ENCODE results near the gene FOXP2. TPM values are rescaled to one million over a fixed set of nuclear protein-coding genes. Genes with fewer than 3 reads are reported as not detected.

The FOXP2 gene
- total and polyA plus RNA-seq, 2 of the 13 experiments (the other 11 are each of a cell fraction or from before 2014, with no cell fraction given) = 0.90 TPM; not detected in 1

DNA sequence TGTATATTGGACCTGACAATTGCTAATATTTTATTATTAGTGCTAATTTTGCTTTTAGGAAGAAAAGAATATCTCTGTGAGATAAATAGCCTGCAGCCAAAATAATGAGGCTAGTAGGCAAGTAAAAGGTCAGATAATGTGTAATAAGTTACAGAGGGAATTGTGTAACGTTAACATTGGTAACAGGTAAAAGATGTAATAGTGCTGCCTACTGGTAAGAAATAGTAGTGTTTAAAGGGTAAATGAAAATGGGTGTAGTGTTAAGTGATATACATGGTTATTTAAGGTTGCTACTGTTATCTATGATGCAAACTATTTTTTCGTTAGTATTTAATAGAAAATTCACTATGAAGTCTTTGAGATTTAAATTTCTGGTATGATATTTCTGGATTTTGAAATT, 9.2 kb upstream of the FOXP2 start:
- no peak overlapping the region for H3K9ac ChIP-seq (ENCODE audit: insufficient read depth, low read depth, low read length)
- WGBS (ENCODE audit: low lambda C conversion rate) = 0% methylated on average over 2 of the region's 2 CpGs
- H2AFZ ChIP-seq (ENCODE audit: low read length) = no peak overlapping the region
- ATAC-seq (peak; percentile 86), FAIRE-seq (no peak), DNase-seq (ENCODE audit: low spot score) (peak; percentile 30)
- no peaks in the 10 kb centered on the region for H4K20me1 ChIP-seq (ENCODE audit: insufficient read depth, low read length)
- no peaks in the 10 kb centered on the region for H3K36me3 ChIP-seq (replicated peaks in 1 of 2; ENCODE audit: control insufficient read depth in 1 of 2, insufficient read depth in 2 of 2, low read length in 2 of 2)
- intact Hi-C loops (cut with micrococcal nuclease; ENCODE audit: unreplicated experiment) (loop anchor here (1.0 kb wide), 3 partner anchors 134 to 379 kb away; no protein-coding TSS in a partner anchor), in situ Hi-C loops (cut with HindIII; ENCODE audit: extremely low pct_ligation_motif_present, low pct_unique_long_range_greater_than_20kb) (loop anchor here (25.0 kb wide), 1 partner anchor 318 kb away; no protein-coding TSS in a partner anchor)
- no TSS peak for BruUV-seq (replicated peaks)
- ChIA-PET CTCF (ENCODE audit: low intra/inter-chr PET ratio, low total read pairs) (interaction anchor here (1.3 kb wide), 1 partner anchor 323 kb away, joined by 4 read pairs; no protein-coding TSS in a partner anchor), POLR2A (no interaction called here)
- H3K79me2 ChIP-seq (ENCODE audit: insufficient read depth, low read length) = no peaks in the 10 kb centered on the region
- H3K4me1 ChIP-seq (ENCODE audit: insufficient read depth, low read length) = no peaks in the 10 kb centered on the region
- H3K27me3 ChIP-seq (ENCODE audit: control insufficient read depth in 1 of 2, insufficient read depth in 2 of 2, low read length in 2 of 2) = no peaks in the 10 kb centered on the region
- no peak overlapping the region for H3K4me3 ChIP-seq (replicated peaks in 1 of 3; ENCODE audit: insufficient read depth in 1 of 3, low read depth in 2 of 3, low read length in 3 of 3)
- H3K4me2 ChIP-seq (ENCODE audit: low read depth, low read length) = no peak overlapping the region
- H3K27ac ChIP-seq (ENCODE audit: extremely low read length, insufficient read depth, low read length) = no peak overlapping the region
- H3K9me3 ChIP-seq (ENCODE audit: low read length) = no peaks in the 10 kb centered on the region
- no peak for TF ChIP-seq ZNF468 (CRISPR knock-in tag; IDR thresholded peaks at IDR 0.05)
- no peak for TF ChIP-seq TEAD3 (CRISPR knock-in tag; optimal IDR thresholded peaks at IDR 0.05; ENCODE audit: borderline replicate concordance)
- TF ChIP-seq, protein P1, sequence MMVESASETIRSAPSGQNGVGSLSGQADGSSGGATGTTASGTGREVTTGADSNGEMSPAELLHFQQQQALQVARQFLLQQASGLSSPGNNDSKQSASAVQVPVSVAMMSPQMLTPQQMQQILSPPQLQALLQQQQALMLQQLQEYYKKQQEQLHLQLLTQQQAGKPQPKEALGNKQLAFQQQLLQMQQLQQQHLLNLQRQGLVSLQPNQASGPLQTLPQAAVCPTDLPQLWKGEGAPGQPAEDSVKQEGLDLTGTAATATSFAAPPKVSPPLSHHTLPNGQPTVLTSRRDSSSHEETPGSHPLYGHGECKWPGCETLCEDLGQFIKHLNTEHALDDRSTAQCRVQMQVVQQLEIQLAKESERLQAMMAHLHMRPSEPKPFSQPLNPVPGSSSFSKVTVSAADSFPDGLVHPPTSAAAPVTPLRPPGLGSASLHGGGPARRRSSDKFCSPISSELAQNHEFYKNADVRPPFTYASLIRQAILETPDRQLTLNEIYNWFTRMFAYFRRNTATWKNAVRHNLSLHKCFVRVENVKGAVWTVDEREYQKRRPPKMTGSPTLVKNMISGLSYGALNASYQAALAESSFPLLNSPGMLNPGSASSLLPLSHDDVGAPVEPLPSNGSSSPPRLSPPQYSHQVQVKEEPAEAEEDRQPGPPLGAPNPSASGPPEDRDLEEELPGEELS (CRISPR knock-in tag; IDR thresholded peaks at IDR 0.05) = no peak
- peak; percentile 74 for TF ChIP-seq CEBPG (CRISPR knock-in tag; IDR thresholded peaks at IDR 0.05)
- no peak for TF ChIP-seq RARA (CRISPR knock-in tag; IDR thresholded peaks at IDR 0.05)
- no peak for TF ChIP-seq MXI1 (IDR thresholded peaks at IDR 0.05; ENCODE audit: borderline replicate concordance, low read depth, low read length)
- TF ChIP-seq ZKSCAN8 (CRISPR knock-in tag; IDR thresholded peaks at IDR 0.05; ENCODE audit: borderline replicate concordance) = no peak
- TF ChIP-seq, protein P2, sequence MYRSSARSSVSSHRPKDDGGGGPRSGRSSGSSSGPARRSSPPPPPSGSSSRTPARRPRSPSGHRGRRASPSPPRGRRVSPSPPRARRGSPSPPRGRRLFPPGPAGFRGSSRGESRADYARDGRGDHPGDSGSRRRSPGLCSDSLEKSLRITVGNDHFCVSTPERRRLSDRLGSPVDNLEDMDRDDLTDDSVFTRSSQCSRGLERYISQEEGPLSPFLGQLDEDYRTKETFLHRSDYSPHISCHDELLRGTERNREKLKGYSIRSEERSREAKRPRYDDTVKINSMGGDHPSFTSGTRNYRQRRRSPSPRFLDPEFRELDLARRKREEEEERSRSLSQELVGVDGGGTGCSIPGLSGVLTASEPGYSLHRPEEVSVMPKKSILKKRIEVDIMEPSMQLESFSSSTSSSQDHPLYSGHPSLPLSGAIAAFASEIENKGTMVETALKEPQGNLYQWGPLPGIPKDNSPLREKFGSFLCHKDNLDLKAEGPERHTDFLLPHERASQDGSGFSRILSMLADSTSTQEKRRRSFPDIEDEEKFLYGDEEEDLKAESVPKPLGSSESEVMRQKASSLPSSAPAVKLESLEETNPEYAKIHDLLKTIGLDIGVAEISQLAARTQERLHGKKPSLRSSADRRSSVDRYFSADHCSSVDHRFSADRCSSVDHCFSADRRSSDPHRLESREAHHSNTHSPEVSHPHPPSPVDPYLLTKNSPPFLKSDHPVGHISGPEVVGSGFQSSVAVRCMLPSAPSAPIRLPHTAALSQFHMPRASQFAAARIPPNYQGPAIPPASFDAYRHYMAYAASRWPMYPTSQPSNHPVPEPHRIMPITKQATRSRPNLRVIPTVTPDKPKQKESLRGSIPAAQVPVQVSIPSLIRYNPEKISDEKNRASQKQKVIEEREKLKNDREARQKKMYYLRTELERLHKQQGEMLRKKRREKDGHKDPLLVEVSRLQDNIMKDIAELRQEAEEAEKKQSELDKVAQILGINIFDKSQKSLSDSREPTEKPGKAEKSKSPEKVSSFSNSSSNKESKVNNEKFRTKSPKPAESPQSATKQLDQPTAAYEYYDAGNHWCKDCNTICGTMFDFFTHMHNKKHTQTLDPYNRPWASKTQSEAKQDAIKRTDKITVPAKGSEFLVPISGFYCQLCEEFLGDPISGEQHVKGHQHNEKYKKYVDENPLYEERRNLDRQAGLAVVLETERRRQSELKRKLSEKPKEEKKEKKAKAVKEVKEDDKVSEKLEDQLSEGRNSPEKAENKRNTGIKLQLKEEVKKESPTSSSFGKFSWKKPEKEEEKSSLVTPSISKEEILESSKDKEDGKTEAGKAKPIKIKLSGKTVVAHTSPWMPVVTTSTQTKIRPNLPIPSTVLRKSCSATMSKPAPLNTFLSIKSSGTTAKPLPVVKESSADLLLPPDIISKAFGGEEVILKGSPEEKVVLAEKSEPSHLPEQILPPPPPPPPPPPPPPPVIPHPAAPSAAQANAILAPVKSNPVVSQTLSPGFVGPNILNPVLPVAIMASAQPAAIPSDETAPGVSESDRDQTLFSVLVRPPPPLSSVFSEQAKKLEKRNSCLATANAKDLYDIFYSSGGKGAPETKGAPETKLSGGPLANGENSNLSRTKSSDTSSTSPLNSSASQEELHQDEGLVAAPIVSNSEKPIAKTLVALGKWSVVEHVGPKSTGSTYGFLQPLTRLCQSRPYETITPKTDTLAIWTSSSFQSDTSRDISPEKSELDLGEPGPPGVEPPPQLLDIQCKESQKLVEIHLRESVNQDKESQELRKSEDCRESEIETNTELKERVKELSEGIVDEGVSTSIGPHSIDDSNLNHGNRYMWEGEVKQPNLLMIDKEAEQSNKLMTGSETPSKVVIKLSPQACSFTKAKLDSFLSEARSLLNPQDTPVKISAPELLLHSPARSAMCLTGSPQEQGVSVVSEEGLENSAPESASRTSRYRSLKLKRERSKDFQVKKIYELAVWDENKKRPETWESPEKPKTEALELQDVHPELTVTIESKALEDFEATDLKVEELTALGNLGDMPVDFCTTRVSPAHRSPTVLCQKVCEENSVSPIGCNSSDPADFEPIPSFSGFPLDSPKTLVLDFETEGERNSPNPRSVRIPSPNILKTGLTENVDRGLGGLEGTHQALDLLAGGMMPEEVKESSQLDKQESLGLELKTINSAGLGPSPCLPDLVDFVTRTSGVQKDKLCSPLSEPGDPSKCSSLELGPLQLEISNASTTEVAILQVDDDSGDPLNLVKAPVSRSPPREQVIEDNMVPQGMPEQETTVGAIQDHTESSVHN (CRISPR knock-in tag; IDR thresholded peaks at IDR 0.05) = no peak
- TF ChIP-seq GLI4 (CRISPR knock-in tag; IDR thresholded peaks at IDR 0.05; ENCODE audit: borderline replicate concordance) = no peak
- TF ChIP-seq, protein P3, sequence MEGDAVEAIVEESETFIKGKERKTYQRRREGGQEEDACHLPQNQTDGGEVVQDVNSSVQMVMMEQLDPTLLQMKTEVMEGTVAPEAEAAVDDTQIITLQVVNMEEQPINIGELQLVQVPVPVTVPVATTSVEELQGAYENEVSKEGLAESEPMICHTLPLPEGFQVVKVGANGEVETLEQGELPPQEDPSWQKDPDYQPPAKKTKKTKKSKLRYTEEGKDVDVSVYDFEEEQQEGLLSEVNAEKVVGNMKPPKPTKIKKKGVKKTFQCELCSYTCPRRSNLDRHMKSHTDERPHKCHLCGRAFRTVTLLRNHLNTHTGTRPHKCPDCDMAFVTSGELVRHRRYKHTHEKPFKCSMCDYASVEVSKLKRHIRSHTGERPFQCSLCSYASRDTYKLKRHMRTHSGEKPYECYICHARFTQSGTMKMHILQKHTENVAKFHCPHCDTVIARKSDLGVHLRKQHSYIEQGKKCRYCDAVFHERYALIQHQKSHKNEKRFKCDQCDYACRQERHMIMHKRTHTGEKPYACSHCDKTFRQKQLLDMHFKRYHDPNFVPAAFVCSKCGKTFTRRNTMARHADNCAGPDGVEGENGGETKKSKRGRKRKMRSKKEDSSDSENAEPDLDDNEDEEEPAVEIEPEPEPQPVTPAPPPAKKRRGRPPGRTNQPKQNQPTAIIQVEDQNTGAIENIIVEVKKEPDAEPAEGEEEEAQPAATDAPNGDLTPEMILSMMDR (CRISPR knock-in tag; IDR thresholded peaks at IDR 0.05) = peak; percentile 53
- no peak for TF ChIP-seq ZNF430 (CRISPR knock-in tag; IDR thresholded peaks at IDR 0.05)
- TF ChIP-seq CBFB (CRISPR knock-in tag; IDR thresholded peaks at IDR 0.05) = no peak
- no peak for TF ChIP-seq TRIM24 (CRISPR knock-in tag; IDR thresholded peaks at IDR 0.05)
- TF ChIP-seq EED (CRISPR knock-in tag; IDR thresholded peaks at IDR 0.05) = no peak
